ENCODE data around the gene TXNDC2.

DNA sequence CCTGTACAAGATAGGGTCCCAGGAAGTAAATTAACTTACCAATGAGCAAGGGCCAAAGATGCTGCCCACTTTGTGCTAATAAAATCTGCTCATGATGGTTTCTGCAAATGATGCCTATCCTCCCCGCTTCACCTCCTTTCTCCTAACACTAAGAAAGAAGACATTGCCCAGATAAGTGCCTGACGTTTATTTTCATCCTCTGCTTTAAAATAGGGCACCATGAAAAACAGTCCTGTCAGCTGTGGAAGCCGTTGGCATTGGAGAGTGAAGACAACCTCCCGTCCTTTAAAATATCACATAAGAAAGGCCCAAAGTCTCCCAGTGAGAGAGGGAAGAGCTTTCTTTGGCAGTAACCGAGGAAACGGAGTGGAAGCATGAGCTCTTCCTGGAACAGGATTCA lies 1.7 kb upstream of the TXNDC2 start:
- TF ChIP-seq EZH2 (IDR thresholded peaks at IDR 0.05; ENCODE audit: insufficient read depth, poor library complexity, severe bottlenecking), result no peak
- no peak for TF ChIP-seq EZH2phosphoT487 (IDR thresholded peaks at IDR 0.05; ENCODE audit: insufficient read depth, low read depth)
